CD4-positive, alpha-beta T cell (primary cell): Measurements from ENCODE around the gene ZNF718. TPM values are rescaled to one million over a fixed set of nuclear protein-coding genes. Genes with fewer than 3 reads are reported as not detected.
A peak's percentile ranks its signal among the peaks of the same experiment; 100 is the strongest.
"Not testable (repeated sequence)": the region's sequence is repeated elsewhere in the genome, so short reads cannot be mapped to it uniquely, and the experiment has no call there.

Experiments used
- ATAC-seq: fragments of 200-7000 bp; cut with Tn5 transposase; one replicate; pipeline ENCODE4 v1.10.0; 2022; ENCODE audit warnings: mild to moderate bottlenecking; ENCODE audit not compliant: poor library complexity
- CTCF ChIA-PET: fragments of 350-600 bp; sonication (Branson Sonifier 250); formaldehyde crosslinking; loops from one replicate; lab custom pipeline; 2021; ENCODE audit warnings: antibody characterized with exemption, inconsistent platforms; lab: Charles Lee
- POLR2A ChIA-PET: fragments of 350-600 bp; sonication (Branson Sonifier 250); formaldehyde crosslinking; loops from one replicate; lab custom pipeline; 2021; ENCODE audit warnings: antibody characterized with exemption, inconsistent platforms; lab: Charles Lee
- DNase-seq, 14 experiments: peaks; one replicate each; pipeline ENCODE4 v3.0.0-alpha.2; 2013 to 2020; ENCODE audit warnings: mixed read lengths in 2 of 14
- H3K27ac ChIP-seq, 2 donors: one replicate each; pipeline versions ENCODE4 v1.5.1 to v1.7.0; 2013; ENCODE audit warnings: low read length in 2 of 2, low read depth in 1 of 2, mild to moderate bottlenecking in 1 of 2
- H3K27me3 ChIP-seq, 2 experiments: 1 replicate in 1 of 2; 2 replicates in 1 of 2; pipeline versions ENCODE4 v1.6.1 to v1.7.0; 2013; ENCODE audit warnings: low read length in 2 of 2, control low read depth in 1 of 2, mild to moderate bottlenecking in 1 of 2, moderate library complexity in 1 of 2; ENCODE audit not compliant: insufficient read depth in 2 of 2, control insufficient read depth in 1 of 2
- H3K36me3 ChIP-seq: one replicate; pipeline ENCODE4 v1.6.1; 2013; ENCODE audit warnings: low read length, control low read depth; ENCODE audit not compliant: insufficient read depth
- H3K4me1 ChIP-seq: one replicate; pipeline ENCODE4 v1.6.1; 2013; ENCODE audit warnings: low read length, control low read depth; ENCODE audit not compliant: insufficient read depth
- H3K4me3 ChIP-seq: one replicate; pipeline ENCODE4 v1.5.1; 2013; ENCODE audit warnings: mild to moderate bottlenecking, low read length, moderate library complexity
- H3K9me3 ChIP-seq, 2 experiments: 1 replicate in 1 of 2; 2 replicates in 1 of 2; pipeline versions ENCODE4 v1.6.1 to v1.7.0; 2013; ENCODE audit warnings: low read length in 2 of 2, mild to moderate bottlenecking in 2 of 2, control low read depth in 1 of 2, moderate library complexity in 1 of 2; ENCODE audit not compliant: control insufficient read depth in 1 of 2, insufficient read depth in 1 of 2
- H3K27ac Mint-ChIP-seq: one replicate; pipeline ENCODE4 v1.8.0; 2020; ENCODE audit warnings: mixed read lengths
- H3K27me3 Mint-ChIP-seq: one replicate; pipeline ENCODE4 v1.8.0; 2021; ENCODE audit warnings: mixed read lengths
- H3K36me3 Mint-ChIP-seq: one replicate; pipeline ENCODE4 v1.8.0; 2021; ENCODE audit warnings: low read depth, mixed read lengths
- H3K4me1 Mint-ChIP-seq: one replicate; pipeline ENCODE4 v1.8.0; 2021; ENCODE audit warnings: low read depth, mixed read lengths
- H3K4me3 Mint-ChIP-seq: one replicate; pipeline ENCODE4 v1.8.0; 2020; ENCODE audit warnings: mild to moderate bottlenecking, mixed read lengths
- H3K9me3 Mint-ChIP-seq: one replicate; pipeline ENCODE4 v1.8.0; 2020; ENCODE audit warnings: mixed read lengths
- intact Hi-C, 2 experiments: fragments of 100-400 bp; cut with DNase I in 1 of 2; cut with micrococcal nuclease in 1 of 2; formaldehyde crosslinking; loops; one replicate each; pipeline versions ENCODE4 v1.15.1 to v1.9.0; 2023 to 2025; cut with DNase I, micrococcal nuclease
- polyA plus RNA-seq, 2 donors: library from polyadenylated mRNA; unstranded; fragments of 120-200 nt; gene quantifications; one replicate each; pipeline ENCODE4 v1.2.1, GENCODE V29; 2013
- total RNA-seq, 174 experiments: library from RNA in 2 of 174; stranded (reverse) in 2 of 174; gene quantifications; one replicate each; pipeline ENCODE4 v1.2.3 and lab custom pipeline; 2021 to 2026
- TF ChIP-seq, protein P1 (sequence below): fragments of 200-600 bp; IDR thresholded peaks from one replicate; pipeline ENCODE4 v1.8.0; 2022; ENCODE audit warnings: antibody characterized with exemption, mild to moderate bottlenecking

The ZNF718 gene
- total RNA-seq (1 to 10 TPM; 6.3 to 7.4 TPM), total RNA-seq (lab: John Stamatoyannopoulos, UW) (3.9 to 32.4 (median 14.0) reads per million in 172 experiments)
- 6.1 TPM for polyA plus RNA-seq (2013, experiment 1 of 2)
- 5.9 TPM for polyA plus RNA-seq (2013, experiment 2 of 2)

DNA sequence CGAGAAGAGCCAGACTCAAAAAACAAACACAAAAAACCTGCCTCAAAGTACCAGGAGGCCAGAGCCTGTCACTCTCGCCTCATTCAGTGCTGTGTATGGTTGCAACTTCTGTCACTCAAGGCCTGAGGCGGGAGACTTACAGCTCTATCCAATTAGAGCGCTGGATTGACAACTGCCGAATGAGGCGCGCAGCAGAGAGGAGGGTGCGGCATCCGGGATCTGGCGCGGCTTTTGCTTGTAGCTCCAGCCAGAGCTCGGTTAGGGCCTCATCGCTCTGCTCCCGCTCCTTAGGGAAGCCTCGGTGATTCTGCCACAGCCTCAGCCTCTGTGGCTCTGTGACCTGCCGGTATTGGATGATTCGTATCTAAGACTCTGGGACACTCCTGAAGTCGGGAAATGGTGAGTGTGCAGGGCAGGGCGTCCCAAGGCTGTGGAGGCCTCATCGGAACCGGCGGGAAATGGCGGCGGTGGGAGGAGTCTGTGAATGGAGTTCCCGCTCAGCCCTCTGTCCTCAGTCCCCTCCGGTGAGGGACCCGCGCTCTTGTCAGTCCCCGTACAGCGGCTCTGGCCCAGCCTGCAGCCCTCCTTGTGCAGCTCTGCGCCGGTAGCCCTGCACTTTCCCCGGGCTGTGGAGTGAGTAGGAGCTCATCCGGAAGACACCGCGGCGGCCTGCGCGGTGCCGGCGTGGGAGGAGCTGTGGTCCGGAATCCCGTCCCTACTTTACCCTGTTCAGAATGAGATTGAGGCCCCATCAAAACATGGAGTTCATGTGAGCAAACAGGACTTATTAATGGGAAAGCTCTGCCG, at the start of gene ZNF718:
ZNF718 (plus strand) TSS at position 227 of the 807 bp plus-strand sequence; CDS start at position 397, 170 bp downstream.
- H3K36me3 Mint-ChIP-seq: peaks cover 82% of the 10 kb centered on the region
- TF ChIP-seq, protein P1, sequence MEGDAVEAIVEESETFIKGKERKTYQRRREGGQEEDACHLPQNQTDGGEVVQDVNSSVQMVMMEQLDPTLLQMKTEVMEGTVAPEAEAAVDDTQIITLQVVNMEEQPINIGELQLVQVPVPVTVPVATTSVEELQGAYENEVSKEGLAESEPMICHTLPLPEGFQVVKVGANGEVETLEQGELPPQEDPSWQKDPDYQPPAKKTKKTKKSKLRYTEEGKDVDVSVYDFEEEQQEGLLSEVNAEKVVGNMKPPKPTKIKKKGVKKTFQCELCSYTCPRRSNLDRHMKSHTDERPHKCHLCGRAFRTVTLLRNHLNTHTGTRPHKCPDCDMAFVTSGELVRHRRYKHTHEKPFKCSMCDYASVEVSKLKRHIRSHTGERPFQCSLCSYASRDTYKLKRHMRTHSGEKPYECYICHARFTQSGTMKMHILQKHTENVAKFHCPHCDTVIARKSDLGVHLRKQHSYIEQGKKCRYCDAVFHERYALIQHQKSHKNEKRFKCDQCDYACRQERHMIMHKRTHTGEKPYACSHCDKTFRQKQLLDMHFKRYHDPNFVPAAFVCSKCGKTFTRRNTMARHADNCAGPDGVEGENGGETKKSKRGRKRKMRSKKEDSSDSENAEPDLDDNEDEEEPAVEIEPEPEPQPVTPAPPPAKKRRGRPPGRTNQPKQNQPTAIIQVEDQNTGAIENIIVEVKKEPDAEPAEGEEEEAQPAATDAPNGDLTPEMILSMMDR: no peak
- Histone ChIP-seq H3K9me3 (peaks cover 50 to 55% of the 10 kb centered on the region in 2 experiments), H3K27ac (peak within 1 kb of the TSS; percentile 79 to 88), H3K4me3 (peak within 1 kb of the TSS; percentile 90), H3K4me1 (peaks cover 48% of the 10 kb centered on the region), H3K27me3 (no peaks in the 10 kb centered on the region), H3K36me3 (peaks cover 27% of the 10 kb centered on the region)
- H3K9me3 Mint-ChIP-seq: peaks cover 27% of the 10 kb centered on the region
- peak within 1 kb of the TSS; percentile 99 for H3K4me3 Mint-ChIP-seq
- intact Hi-C loops: loop anchor here (2.0 to 5.0 kb wide), 2 partner anchors 118 to 213 kb away; partner anchors contain the start of gene ZNF141 (in 1 of the 2)
- peak; percentile 77 to 96 (median 87) for DNase-seq
- ATAC-seq: peak; percentile 94
- peaks cover 57% of the 10 kb centered on the region for H3K4me1 Mint-ChIP-seq
- ChIA-PET CTCF (interaction anchor here (0.9 kb wide), 1 partner anchor 95 kb away, joined by 3 read pairs; no protein-coding TSS in a partner anchor), POLR2A (interaction anchor here (0.5 to 4.5 kb wide), 29 partner anchors 9 to 1124 kb away, joined by 3 to 86 read pairs (median 4); partner anchors contain the start of genes CTBP1, MYL5, ZNF141 and ZNF595)
- H3K27ac Mint-ChIP-seq: peak within 1 kb of the TSS; percentile 98
- no peaks in the 10 kb centered on the region for H3K27me3 Mint-ChIP-seq

DNA sequence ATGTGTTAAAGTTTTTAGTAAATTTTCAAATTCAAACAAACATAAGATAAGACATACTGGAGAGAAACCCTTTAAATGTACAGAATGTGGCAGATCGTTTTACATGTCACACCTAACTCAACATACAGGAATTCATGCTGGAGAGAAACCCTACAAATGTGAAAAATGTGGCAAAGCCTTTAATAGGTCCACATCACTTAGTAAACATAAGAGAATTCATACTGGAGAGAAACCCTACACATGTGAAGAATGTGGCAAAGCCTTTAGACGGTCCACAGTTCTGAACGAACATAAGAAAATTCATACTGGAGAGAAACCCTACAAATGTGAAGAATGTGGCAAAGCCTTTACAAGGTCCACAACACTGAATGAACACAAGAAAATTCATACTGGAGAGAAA, 38.4 kb upstream of the ZNF718 start:
- H3K27me3 ChIP-seq: no peaks in the 10 kb centered on the region
- ChIA-PET CTCF (no interaction called here), POLR2A (no interaction called here)
- H3K36me3 ChIP-seq: peaks cover 9% of the 10 kb centered on the region
- H3K4me3 Mint-ChIP-seq: no peak overlapping the region
- no peaks in the 10 kb centered on the region for H3K4me1 ChIP-seq
- H3K36me3 Mint-ChIP-seq: peaks cover 90% of the 10 kb centered on the region
- peaks cover 47% of the 10 kb centered on the region for H3K9me3 Mint-ChIP-seq
- intact Hi-C loops: no loop called here
- H3K27ac Mint-ChIP-seq: no peak overlapping the region
- DNase-seq (no peak), ATAC-seq (no peak)
- TF ChIP-seq, protein P1: no peak
- no peaks in the 10 kb centered on the region for H3K4me1 Mint-ChIP-seq
- no peak overlapping the region for H3K27ac ChIP-seq
- H3K27me3 Mint-ChIP-seq: no peaks in the 10 kb centered on the region
- H3K9me3 ChIP-seq: peaks cover 30 to 91% of the 10 kb centered on the region in 2 experiments
- H3K4me3 ChIP-seq: no peak overlapping the region

DNA sequence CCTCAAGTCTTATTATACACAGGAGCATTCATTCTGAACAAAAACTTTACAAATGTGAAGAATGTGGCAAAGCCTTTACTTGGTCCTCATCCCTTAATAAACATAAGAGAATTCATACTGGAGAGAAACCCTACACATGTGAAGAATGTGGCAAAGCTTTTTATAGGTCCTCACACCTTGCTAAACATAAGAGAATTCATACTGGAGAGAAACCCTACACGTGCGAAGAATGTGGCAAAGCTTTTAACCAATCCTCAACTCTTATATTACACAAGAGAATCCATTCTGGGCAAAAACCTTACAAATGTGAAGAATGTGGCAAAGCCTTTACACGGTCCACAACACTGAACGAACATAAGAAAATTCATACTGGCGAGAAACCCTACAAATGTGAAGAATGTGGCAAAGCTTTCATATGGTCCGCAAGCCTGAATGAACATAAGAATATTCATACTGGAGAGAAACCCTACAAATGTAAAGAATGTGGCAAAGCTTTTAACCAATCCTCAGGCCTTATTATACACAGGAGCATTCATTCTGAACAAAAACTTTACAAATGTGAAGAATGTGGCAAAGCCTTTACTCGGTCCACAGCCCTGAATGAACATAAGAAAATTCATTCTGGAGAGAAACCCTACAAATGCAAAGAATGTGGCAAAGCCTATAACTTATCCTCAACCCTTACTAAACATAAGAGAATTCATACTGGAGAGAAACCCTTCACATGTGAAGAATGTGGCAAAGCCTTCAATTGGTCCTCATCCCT, 37.6 kb upstream of the ZNF718 start:
- H3K36me3 Mint-ChIP-seq: peaks cover 90% of the 10 kb centered on the region
- CTCF ChIA-PET, H3K4me3 ChIP-seq, intact Hi-C loops, H3K27ac ChIP-seq, H3K4me3 Mint-ChIP-seq, DNase-seq, ATAC-seq, POLR2A ChIA-PET, H3K4me1 ChIP-seq, H3K27ac Mint-ChIP-seq, H3K27me3 ChIP-seq, H3K27me3 Mint-ChIP-seq, H3K36me3 ChIP-seq, H3K4me1 Mint-ChIP-seq: not testable (repeated sequence)
- H3K9me3 Mint-ChIP-seq: peaks cover 48% of the 10 kb centered on the region
- H3K9me3 ChIP-seq: peaks cover 31 to 93% of the 10 kb centered on the region in 2 experiments
